NCI-H2081 (cell line): ENCODE measurements around the gene TTC28.
"Not testable (repeated sequence)": the region's sequence is repeated elsewhere in the genome, so short reads cannot be mapped to it uniquely, and the experiment has no call there.

Source experiments
- DNase-seq, 2 experiments: peaks; one replicate each; lab custom pipeline; 2025; lab: John Stamatoyannopoulos, UW

The TTC28 gene

DNA sequence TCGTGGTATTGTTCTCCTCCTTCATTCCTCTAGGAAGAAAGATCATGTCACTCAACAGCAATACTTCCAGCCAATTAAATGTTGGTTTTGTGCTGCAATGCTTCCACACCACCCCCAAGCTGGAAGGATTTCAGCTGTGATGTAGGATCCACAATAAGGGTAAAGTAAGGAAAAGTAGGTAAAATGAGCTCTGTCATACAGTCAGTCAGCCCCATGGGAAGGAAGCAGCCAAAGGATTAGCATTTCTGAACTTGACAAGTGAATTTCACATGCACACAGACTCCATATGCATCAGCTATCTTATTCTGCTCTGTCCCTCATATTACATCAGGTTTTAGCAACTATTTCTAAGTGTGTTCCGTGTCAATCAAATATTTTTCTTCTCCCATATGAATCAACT, 197.9 kb downstream of the TTC28 start:
- no peak for DNase-seq

DNA sequence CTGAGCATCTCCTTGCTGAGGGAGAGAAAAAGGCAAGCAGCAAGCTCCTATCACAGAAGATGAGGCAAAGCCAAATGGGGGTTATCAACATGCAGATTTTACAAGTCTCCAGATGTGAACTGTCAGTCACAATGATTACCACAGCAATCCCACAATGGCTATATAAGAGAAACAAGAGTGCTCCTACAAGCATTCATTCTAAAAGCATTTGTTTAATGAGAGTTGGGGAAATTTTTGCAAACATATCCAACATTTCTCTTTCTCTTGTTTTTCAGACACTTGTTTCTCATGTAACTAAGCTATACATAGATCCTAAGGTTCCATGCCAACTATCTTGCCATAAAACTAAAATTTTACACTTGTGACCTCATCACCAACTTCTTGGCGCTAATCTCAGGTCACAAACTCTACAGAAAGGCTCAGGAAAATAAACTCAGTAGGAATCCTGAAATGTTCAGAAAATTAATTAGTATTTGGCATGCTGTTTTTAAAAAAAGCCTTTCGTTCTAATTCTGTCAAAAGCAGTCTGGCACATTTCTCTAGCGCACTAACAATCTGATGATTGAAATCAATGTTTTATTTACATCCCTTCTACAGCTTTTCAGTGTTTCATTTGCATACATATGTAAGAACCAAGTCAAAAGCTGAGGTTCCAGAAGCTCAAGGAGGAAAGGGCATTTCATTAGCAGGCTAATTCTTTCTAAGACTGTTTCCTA, 199.5 kb downstream of the TTC28 start:
- no peak for DNase-seq

GRCh38 chr22:28478564-28478963, 201.1 kb downstream of the TTC28 start:
- DNase-seq = no peak

DNA sequence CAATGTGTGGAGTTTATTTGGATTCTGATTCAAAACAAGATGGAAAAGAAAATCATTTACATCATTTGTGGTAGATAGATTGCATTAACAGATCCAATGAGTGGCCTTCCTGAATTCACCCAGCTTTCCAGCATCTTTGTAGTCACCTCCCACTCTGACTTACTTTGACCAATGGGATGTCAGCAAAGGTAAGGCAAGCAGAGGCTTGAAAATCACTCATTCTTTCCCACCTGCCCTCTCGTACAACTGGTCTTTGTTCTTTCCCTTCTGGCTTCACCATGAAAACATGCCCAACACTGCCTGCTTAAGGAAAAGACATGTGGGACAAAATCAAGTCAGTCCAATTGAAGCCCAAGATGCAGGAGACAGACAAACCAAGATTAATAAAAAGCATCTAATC, 202.1 kb downstream of the TTC28 start:
- no peak for DNase-seq

DNA sequence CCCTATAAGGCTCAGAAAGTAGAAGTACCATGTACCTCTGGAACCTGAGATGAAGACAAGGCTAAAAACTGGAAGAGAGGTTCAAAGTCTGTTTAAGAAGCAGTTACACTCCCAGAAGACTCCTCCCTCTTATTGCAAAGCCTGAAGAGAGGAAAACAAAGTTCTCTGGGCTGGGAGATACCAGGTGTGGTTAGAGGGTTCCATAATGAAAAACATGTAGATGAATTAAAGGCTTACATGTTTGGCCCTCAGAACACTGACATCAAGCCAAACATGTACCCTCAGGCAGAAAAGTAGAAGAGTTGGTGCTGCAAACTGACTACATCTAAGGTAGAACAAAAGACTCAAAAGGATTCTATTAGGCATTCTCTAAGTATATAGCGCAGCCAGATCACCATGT, 205.3 kb downstream of the TTC28 start:
- no peak for DNase-seq

- no peak for DNase-seq
Measured at GRCh38 chr22:28473258-28473657, 206.4 kb downstream of the TTC28 start.

- not testable (repeated sequence) for DNase-seq
Measured at GRCh38 chr22:28467055-28467454, 212.6 kb downstream of the TTC28 start.

DNA sequence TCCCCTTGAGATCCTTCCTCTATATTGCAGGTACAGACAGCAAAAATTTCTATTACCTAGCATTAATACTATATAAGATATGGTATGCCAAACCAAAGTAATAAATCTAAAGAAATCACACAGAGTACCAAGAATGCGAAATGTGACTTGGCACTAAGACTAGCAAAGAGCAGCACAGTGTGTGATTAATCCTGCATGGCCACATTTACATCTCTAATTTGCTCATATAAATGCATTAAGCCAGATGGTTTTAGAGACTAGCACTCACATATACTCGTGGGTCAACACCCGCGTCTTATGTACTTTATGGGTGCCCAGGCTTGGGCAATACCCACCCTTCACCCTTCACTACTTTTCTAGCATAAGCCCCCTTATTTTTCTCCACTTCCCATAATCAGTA, 213.2 kb downstream of the TTC28 start:
- DNase-seq = no peak

DNA sequence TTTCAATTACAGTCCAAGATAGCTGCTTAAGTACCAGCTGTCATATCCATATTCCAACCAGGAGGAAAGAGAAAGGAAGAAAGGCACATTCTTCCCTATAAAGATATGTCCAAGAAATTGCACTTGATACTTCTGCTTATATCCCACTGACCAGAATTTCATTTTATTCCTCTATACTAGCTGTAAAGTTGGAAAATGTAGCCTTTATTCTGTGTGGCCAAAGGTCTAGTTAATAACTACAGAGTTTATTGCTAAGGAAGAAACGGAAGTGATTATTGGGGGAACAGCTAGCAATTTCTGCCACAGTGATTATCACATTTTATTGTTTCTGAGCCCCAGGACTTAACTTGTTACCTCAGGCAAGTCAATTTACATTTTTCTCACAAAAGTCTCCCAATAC, 213.8 kb downstream of the TTC28 start:
- DNase-seq = no peak

DNA sequence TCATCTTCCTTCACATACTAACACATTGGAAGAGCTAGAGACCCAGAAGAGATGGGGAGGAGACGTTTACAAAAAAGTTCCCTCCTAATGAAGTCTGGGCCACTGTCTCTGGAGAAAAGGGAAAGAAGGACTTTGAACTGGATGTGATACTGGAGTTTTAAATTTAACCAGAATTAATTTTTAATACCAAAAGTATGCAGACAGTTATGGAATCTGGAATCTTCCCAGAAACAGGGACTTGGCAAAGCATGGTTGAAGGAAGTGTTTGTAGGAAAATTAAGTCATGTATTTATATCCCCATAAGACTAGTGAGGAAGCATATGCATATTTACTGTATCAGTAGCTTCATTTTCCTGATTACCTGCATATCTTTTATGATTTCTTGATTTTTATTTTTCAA, 215.5 kb downstream of the TTC28 start:
- no peak for DNase-seq

DNA sequence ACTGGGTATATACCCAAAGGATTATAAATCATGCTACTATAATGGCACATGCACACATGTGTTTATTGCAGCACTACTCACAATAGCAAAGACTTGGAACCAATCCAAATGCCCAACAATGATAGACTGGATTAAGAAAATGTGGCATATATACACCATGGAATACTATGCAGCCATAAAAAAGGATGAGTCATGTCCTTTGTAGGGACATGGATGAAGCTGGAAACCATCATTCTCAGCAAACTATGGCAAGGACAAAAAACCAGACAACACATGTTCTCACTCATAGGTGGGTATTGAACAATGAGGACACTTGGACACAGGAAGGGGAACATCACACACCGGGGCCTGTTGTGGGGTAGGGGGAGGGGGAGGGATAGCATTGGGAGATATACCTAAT, 216.2 kb downstream of the TTC28 start:
- not testable (repeated sequence) for DNase-seq

DNA sequence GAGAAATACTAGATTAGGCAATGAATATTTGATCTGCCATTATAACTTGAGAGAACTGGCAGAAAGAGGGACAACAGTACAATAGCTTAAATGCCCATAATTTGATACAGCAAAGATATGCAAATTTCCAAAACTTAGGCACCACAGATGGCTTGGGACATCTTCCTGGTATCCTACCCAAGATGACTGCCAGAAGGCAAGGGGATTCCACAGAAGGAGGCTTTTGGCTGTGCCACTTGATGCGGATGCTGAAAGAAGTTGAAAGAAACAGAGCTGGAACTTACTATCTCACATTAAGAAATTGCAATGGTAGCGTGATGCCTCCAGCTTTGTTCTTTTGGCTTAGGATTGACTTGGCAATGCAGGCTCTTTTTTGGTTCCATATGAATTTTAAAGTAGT, 216.7 kb downstream of the TTC28 start:
- DNase-seq = no peak

- DNase-seq = no peak
Measured at GRCh38 chr22:28462041-28462440, 217.6 kb downstream of the TTC28 start.

- no peak for DNase-seq
Measured at GRCh38 chr22:28454431-28455064, 225.1 kb downstream of the TTC28 start.

GRCh38 chr22:28450109-28450508, 229.5 kb downstream of the TTC28 start:
- DNase-seq = no peak

- no peak for DNase-seq
Measured at GRCh38 chr22:28449041-28449440, 230.6 kb downstream of the TTC28 start.

DNA sequence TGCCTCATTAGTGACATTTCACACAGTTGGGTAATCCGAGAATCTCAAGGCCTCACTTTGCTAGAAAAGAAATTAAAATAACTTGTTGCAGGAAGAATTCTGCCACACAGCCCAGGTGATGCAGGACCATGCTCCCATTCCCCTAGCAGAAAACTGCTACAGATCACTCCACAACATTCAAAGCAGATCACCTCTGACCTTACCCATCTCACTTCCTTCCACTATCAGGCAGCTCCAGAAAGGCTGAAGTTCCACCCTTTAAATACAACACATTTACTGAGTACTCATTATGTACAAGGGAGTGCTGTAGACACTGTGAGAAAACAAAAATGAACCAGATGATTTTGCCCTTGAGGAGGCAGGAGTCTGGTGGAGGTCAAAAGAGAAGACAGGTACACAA, 231.0 kb downstream of the TTC28 start:
- no peak for DNase-seq

GRCh38 chr22:28444659-28445058, 235.0 kb downstream of the TTC28 start:
- no peak for DNase-seq

DNA sequence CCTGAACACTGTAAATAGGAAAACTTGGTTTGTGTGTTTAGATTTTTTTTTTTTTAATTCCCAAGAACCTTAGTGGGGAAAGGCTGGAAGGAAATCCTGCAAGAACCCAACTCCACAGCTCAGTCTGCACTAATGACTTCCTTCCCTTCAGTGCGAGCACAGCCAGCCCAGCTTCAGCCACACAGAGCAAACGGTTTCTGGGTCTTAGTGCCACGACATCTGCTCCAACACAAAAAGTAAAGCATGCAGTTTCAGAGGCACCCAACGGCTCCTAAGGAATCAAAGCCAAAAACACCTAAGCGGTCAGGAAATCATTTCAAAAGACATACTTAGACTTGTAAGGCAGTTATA, 236.1 kb downstream of the TTC28 start:
- peak; percentile 6 to 63 for DNase-seq

GRCh38 chr22:28442711-28443525, 236.7 kb downstream of the TTC28 start:
- DNase-seq = no peak

GRCh38 chr22:28442264-28442710, 237.4 kb downstream of the TTC28 start:
- DNase-seq = peak; percentile 37 to 57

- DNase-seq = no peak
Measured at GRCh38 chr22:28441720-28442263, 237.8 kb downstream of the TTC28 start.
